ENCODE data around the gene TRAPPC2.

- TF ChIP-seq POLR2A (IDR thresholded peaks at IDR 0.05; ENCODE audit: low read depth, low read length) (no peak), CTCF (conservative IDR thresholded peaks at IDR 0.05; ENCODE audit: low read depth, low read length) (no peak), CEBPB (IDR thresholded peaks at IDR 0.05; ENCODE audit: low read depth, low read length) (no peak)
Measured at GRCh38 chrX:13752141-13752540, 17.7 kb upstream of the TRAPPC2 start.
